Fibroblast of mammary gland (primary cell): Measurements from ENCODE around the gene CGB3.

Source experiments
- DNase-seq: peaks from one replicate; pipeline ENCODE4 v3.0.0-alpha.2; 2010; ENCODE audit warnings: low read depth
- H3K4me3 ChIP-seq: 2 replicates; pipeline ENCODE4 v1.5.1; 2011; ENCODE audit warnings: low read depth, mild to moderate bottlenecking, low read length, moderate library complexity; ENCODE audit not compliant: control insufficient read depth
- CTCF ChIP-seq: conservative IDR thresholded peaks from 2 replicates; pipeline ENCODE4 v1.5.1; 2011; ENCODE audit warnings: low read depth, low read length, inconsistent platforms; ENCODE audit not compliant: control insufficient read depth, insufficient read depth

CGB3 gene

GRCh38 chr19:49014123-49014869 lies 9.8 kb downstream of the CGB3 start:
- TF ChIP-seq CTCF = no peak
- peak; percentile 72 for DNase-seq
- H3K4me3 ChIP-seq = no peak overlapping the region

GRCh38 chr19:49011194-49011593 lies 12.9 kb downstream of the CGB3 start:
- no peak for TF ChIP-seq CTCF
- H3K4me3 ChIP-seq = no peak overlapping the region
- no peak for DNase-seq

GRCh38 chr19:49010453-49010852 lies 13.7 kb downstream of the CGB3 start:
- H3K4me3 ChIP-seq = no peak overlapping the region
- DNase-seq = no peak
- no peak for TF ChIP-seq CTCF

GRCh38 chr19:49009828-49010227 lies 14.3 kb downstream of the CGB3 start:
- DNase-seq = no peak
- no peak for TF ChIP-seq CTCF
- no peak overlapping the region for H3K4me3 ChIP-seq

GRCh38 chr19:49006905-49007304 lies 17.2 kb downstream of the CGB3 start:
- no peak for DNase-seq
- no peak for TF ChIP-seq CTCF
- no peak overlapping the region for H3K4me3 ChIP-seq

- no peak for TF ChIP-seq CTCF
- H3K4me3 ChIP-seq = no peak overlapping the region
- DNase-seq = no peak
Observed at GRCh38 chr19:49004964-49005614, 19.0 kb downstream of the CGB3 start.
